Parathyroid adenoma (tissue), 2 donors: ENCODE data around the gene PALD1.

Source experiments
- H2AFZ ChIP-seq: fragments of 300-600 bp; sonication (generic); one replicate; pipeline ENCODE4 v1.7.0; 2017; ENCODE audit warnings: antibody characterized with exemption, mild to moderate bottlenecking
- H3K27ac ChIP-seq: fragments of 300-600 bp; sonication (generic); one replicate; pipeline ENCODE4 v1.7.0; 2017
- H3K27me3 ChIP-seq: fragments of 300-600 bp; sonication (generic); one replicate; pipeline ENCODE4 v1.7.0; 2017; ENCODE audit warnings: low read length; ENCODE audit not compliant: control insufficient read depth, insufficient read depth
- H3K36me3 ChIP-seq: fragments of 300-600 bp; sonication (generic); one replicate; pipeline ENCODE4 v1.7.0; 2017; ENCODE audit warnings: low read length; ENCODE audit not compliant: control insufficient read depth, insufficient read depth
- H3K4me1 ChIP-seq: fragments of 300-600 bp; sonication (generic); one replicate; pipeline ENCODE4 v1.7.0; 2017; ENCODE audit warnings: control low read depth
- H3K4me2 ChIP-seq: fragments of 300-600 bp; sonication (generic); one replicate; pipeline ENCODE4 v1.7.0; 2017; ENCODE audit warnings: low read length
- H3K4me3 ChIP-seq: fragments of 300-600 bp; sonication (generic); one replicate; pipeline ENCODE4 v1.7.0; 2017; ENCODE audit warnings: low read depth, low read length
- H3K79me2 ChIP-seq: fragments of 300-600 bp; sonication (generic); one replicate; pipeline ENCODE4 v1.7.0; 2017; ENCODE audit warnings: control low read depth
- H3K9ac ChIP-seq: fragments of 300-600 bp; sonication (generic); one replicate; pipeline ENCODE4 v1.7.0; 2017; ENCODE audit warnings: mild to moderate bottlenecking
- H3K9me3 ChIP-seq: fragments of 300-600 bp; sonication (generic); one replicate; pipeline ENCODE4 v1.7.0; 2017; ENCODE audit warnings: low read length; ENCODE audit not compliant: control insufficient read depth
- TF ChIP-seq, protein P1 (sequence below): fragments of 300-600 bp; sonication (generic); IDR thresholded peaks from one replicate; pipeline ENCODE4 v1.7.0; 2017; ENCODE audit warnings: antibody characterized with exemption, mild to moderate bottlenecking
- donor health status: primary hyperparathyroidism.

PALD1 gene

DNA sequence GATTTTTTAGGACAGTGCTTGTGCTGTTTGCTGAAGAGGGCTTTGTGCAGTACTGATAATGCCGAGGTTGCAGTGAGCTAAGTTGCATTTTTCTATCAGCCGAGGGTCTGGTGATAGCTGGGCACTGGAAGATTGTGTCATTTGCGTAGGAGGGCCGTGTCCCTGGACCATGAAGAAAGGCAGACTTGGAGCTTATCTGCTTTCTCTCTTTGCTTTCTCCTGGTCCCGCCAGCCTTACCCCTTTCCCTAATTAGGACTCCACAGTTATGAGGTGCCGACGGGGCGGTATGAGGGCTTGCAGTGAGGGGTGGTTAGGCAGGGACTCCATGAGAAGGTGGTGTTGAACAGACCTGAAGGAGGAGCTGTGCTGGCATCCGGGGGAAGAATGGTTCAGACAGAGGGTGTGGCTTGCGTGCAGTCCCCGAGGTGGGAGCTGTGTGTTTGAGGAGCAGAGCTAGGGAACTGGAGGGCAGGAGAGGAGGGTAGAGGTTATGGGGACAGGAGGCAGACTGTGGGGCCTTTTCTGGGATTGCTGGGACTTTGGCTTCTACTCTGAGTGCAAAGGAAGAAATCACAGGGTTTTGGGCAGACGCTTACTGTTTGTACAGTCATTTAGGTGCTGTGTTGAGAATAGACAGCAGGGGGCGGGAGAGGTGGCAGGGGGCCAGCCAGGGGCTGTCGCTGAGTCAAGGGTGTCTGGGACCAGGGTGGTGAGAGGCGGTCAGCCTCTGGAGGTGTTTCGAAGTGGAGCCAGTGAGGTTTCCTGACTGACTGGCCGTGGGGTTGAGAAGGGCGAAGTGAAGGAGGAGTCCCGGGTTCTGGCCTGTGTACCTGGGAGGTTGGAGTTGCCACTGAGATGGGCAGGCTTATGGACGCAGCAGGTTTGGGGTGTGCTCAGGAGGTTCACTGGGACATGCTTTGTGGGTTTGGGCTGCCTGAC, 80.6 kb downstream of the PALD1 start:
- peak overlapping the region; percentile 53 for H3K4me2 ChIP-seq
- no peak overlapping the region for H3K9ac ChIP-seq
- no peak overlapping the region for H3K4me3 ChIP-seq
- no peaks in the 10 kb centered on the region for H3K27me3 ChIP-seq
- H3K27ac ChIP-seq: no peak overlapping the region
- H3K9me3 ChIP-seq: no peaks in the 10 kb centered on the region
- no peaks in the 10 kb centered on the region for H3K79me2 ChIP-seq
- TF ChIP-seq, protein P1, sequence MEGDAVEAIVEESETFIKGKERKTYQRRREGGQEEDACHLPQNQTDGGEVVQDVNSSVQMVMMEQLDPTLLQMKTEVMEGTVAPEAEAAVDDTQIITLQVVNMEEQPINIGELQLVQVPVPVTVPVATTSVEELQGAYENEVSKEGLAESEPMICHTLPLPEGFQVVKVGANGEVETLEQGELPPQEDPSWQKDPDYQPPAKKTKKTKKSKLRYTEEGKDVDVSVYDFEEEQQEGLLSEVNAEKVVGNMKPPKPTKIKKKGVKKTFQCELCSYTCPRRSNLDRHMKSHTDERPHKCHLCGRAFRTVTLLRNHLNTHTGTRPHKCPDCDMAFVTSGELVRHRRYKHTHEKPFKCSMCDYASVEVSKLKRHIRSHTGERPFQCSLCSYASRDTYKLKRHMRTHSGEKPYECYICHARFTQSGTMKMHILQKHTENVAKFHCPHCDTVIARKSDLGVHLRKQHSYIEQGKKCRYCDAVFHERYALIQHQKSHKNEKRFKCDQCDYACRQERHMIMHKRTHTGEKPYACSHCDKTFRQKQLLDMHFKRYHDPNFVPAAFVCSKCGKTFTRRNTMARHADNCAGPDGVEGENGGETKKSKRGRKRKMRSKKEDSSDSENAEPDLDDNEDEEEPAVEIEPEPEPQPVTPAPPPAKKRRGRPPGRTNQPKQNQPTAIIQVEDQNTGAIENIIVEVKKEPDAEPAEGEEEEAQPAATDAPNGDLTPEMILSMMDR: peak; percentile 32
- no peaks in the 10 kb centered on the region for H3K36me3 ChIP-seq
- H2AFZ ChIP-seq: peak overlapping the region; percentile 75
- H3K4me1 ChIP-seq: peaks cover 3% of the 10 kb centered on the region

DNA sequence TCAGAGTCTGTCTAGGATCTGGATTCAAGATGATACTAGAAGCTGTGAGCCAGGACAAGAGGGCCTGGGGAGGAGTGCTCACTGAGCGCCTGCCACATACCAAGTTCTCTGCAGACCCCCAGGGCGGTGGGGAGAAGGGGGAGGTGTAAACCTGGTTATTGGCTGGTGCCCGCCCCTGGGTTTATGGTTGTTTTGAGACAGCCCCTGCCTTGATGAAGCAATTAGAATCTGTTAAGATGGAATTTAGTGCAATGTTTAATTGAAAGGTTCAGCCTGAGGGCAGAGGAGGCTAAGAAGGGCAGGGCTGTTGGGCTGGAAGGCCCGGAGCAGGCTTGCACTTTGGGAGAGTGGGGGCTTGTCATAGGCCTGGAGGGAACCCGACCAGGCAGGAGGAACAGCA, 81.3 kb downstream of the PALD1 start:
- H3K9ac ChIP-seq: no peak overlapping the region
- TF ChIP-seq, protein P1: no peak
- H3K9me3 ChIP-seq: no peaks in the 10 kb centered on the region
- no peak overlapping the region for H2AFZ ChIP-seq
- no peaks in the 10 kb centered on the region for H3K27me3 ChIP-seq
- no peaks in the 10 kb centered on the region for H3K36me3 ChIP-seq
- H3K4me3 ChIP-seq: no peak overlapping the region
- no peak overlapping the region for H3K4me2 ChIP-seq
- H3K79me2 ChIP-seq: no peaks in the 10 kb centered on the region
- no peak overlapping the region for H3K27ac ChIP-seq
- peaks cover 3% of the 10 kb centered on the region for H3K4me1 ChIP-seq

DNA sequence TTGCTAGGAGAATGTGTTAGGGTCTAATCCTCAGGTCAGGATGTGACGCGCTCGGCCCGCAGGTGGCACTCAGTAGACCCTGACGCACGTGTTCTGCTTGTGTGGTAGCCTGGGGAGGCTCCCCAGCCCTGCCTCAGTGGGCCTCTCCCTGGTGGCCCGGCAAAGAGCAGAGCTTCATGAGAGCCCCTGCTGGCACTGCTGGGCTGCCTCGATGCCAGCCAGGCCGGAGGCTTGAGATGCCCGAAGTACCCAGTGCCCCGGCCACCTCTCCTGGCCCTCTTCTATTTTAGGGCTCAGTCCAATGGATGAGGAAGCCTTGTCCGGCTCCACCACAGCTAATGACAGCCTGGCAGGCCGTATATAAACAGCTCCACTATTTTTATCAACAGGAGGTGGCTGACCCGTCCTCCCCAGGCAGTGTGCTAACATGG, 82.0 kb downstream of the PALD1 start:
- Histone ChIP-seq H3K79me2 (no peaks in the 10 kb centered on the region), H3K36me3 (no peaks in the 10 kb centered on the region), H3K4me1 (peaks cover 3% of the 10 kb centered on the region), H2AFZ (no peak overlapping the region), H3K27ac (no peak overlapping the region), H3K9ac (no peak overlapping the region), H3K27me3 (no peaks in the 10 kb centered on the region), H3K9me3 (no peaks in the 10 kb centered on the region), H3K4me2 (no peak overlapping the region), H3K4me3 (no peak overlapping the region)
- TF ChIP-seq, protein P1: no peak

DNA sequence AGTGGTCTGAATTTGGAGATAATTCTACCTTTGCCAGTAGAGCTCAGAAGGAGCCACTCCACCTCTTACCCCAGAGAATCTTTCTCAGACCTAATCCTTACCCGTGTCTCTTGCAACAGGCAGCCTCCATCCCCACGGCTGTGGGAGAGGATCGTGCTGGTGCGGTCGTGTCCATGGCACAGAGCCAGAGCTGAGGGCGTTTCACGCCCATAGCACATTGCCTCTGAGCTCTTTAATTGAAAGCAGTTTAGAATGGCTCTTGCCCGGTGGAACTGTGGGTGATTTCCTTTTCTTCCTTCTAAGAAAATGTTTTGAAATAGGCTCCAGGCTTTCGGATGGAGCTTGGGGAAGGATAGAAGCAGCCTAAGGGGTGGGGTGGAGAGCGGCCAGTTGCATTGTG, 82.5 kb downstream of the PALD1 start:
- no peak overlapping the region for H3K9ac ChIP-seq
- no peak overlapping the region for H3K27ac ChIP-seq
- peaks cover 3% of the 10 kb centered on the region for H3K4me1 ChIP-seq

More for the DNA sequence above, 82.5 kb downstream of the PALD1 start:
- no peaks in the 10 kb centered on the region for H3K9me3 ChIP-seq
- TF ChIP-seq, protein P1: no peak
- no peaks in the 10 kb centered on the region for H3K79me2 ChIP-seq
- no peak overlapping the region for H2AFZ ChIP-seq
- H3K36me3 ChIP-seq: no peaks in the 10 kb centered on the region
- H3K4me3 ChIP-seq: no peak overlapping the region
- no peak overlapping the region for H3K4me2 ChIP-seq
- no peaks in the 10 kb centered on the region for H3K27me3 ChIP-seq
